Sigmoid colon (tissue), 4 donors: Measurements from ENCODE around the gene EEFSEC.

ENCODE experiments used
- EP300 ChIP-seq, 4 donors: sonication (generic); formaldehyde crosslinking; IDR thresholded peaks; one replicate each; pipeline ENCODE4 v1.6.1; 2017; ENCODE audit warnings: antibody characterized with exemption in 4 of 4
- POLR2AphosphoS5 ChIP-seq, 4 donors: sonication (generic); formaldehyde crosslinking; IDR thresholded peaks; one replicate each; pipeline ENCODE4 v1.6.1; 2017; ENCODE audit warnings: antibody characterized with exemption in 4 of 4
- TF ChIP-seq, protein P1 (sequence below), 4 experiments: fragments of 450-650 bp in 3 of 4; fragments of 200-600 bp in 1 of 4; IDR thresholded peaks; one replicate each; pipeline ENCODE4 v1.5.1; 2016 to 2019; ENCODE audit warnings: antibody characterized with exemption in 4 of 4, mild to moderate bottlenecking in 3 of 4, moderate library complexity in 2 of 4

DNA sequence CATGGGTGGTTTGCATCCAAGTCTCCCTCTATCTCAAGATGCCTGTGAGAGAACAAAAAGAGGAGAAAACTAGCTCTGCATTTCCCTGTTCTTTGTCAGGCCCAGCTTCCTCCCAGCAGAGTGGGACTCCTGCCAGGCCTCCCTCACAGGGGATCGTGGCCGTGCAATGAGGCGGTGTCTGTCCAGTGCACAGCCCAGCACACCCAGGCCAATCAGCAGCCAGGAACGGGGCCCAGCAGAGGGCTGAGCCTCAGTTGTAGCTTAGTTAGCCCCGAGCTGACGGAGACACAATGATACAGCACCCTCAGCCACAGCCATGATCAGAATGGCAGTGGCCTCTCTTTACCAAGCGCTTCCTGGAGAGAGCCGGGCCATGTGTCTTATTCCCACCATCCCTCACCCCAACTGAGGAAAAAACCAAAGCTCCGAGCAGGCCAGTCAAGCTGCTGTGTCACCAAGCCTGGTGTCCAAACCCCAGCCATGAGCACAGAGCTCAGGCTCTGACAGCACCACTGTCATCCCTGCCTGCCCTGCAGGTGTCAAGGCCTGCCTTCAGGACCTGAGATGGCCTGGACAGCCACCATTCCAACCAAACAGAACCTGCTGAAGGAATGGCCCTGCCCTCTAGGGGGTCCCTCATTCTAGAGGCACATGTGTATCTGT is 242.3 kb downstream of the EEFSEC start:
- TF ChIP-seq, protein P1, sequence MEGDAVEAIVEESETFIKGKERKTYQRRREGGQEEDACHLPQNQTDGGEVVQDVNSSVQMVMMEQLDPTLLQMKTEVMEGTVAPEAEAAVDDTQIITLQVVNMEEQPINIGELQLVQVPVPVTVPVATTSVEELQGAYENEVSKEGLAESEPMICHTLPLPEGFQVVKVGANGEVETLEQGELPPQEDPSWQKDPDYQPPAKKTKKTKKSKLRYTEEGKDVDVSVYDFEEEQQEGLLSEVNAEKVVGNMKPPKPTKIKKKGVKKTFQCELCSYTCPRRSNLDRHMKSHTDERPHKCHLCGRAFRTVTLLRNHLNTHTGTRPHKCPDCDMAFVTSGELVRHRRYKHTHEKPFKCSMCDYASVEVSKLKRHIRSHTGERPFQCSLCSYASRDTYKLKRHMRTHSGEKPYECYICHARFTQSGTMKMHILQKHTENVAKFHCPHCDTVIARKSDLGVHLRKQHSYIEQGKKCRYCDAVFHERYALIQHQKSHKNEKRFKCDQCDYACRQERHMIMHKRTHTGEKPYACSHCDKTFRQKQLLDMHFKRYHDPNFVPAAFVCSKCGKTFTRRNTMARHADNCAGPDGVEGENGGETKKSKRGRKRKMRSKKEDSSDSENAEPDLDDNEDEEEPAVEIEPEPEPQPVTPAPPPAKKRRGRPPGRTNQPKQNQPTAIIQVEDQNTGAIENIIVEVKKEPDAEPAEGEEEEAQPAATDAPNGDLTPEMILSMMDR (IDR thresholded peaks at IDR 0.05), result no peak
- TF ChIP-seq EP300 (IDR thresholded peaks at IDR 0.05) (no peak), POLR2AphosphoS5 (IDR thresholded peaks at IDR 0.05) (no peak)
